Loucy (cell line): ENCODE results near the gene CDKN2B-AS1.

ENCODE experiments used
- H2AFZ ChIP-seq: fragments of 200-600 bp; sonication (generic); 2 replicates; pipeline ENCODE4 v1.6.0; 2016; ENCODE audit warnings: antibody characterized with exemption, mild to moderate bottlenecking, low read length, moderate library complexity
- H3F3A ChIP-seq: fragments of 200-600 bp; 2 replicates; pipeline ENCODE4 v1.6.0; 2016; ENCODE audit warnings: antibody characterized with exemption, low read depth, mild to moderate bottlenecking
- H3K27me3 ChIP-seq: fragments of 200-600 bp; sonication (generic); 2 replicates; pipeline ENCODE4 v1.6.1; 2014; ENCODE audit warnings: low read length, mild to moderate bottlenecking; ENCODE audit not compliant: insufficient read depth, poor library complexity, severe bottlenecking
- H3K36me3 ChIP-seq: fragments of 200-600 bp; sonication (generic); 2 replicates; pipeline ENCODE4 v1.6.1; 2016; ENCODE audit warnings: low read length; ENCODE audit not compliant: insufficient read depth
- H3K4me1 ChIP-seq: fragments of 200-600 bp; sonication (generic); 2 replicates; pipeline ENCODE4 v1.5.1; 2014; ENCODE audit warnings: low read length, mild to moderate bottlenecking; ENCODE audit not compliant: insufficient read depth, poor library complexity, severe bottlenecking
- H3K4me2 ChIP-seq: fragments of 200-600 bp; sonication (generic); 2 replicates; pipeline ENCODE4 v1.6.0; 2014; ENCODE audit warnings: antibody characterized with exemption, low read length, low read depth, mild to moderate bottlenecking; ENCODE audit not compliant: poor library complexity, severe bottlenecking
- H3K4me3 ChIP-seq: fragments of 200-600 bp; sonication (generic); 2 replicates; pipeline ENCODE4 v1.5.1; 2014; ENCODE audit warnings: low read length, mild to moderate bottlenecking, mixed read lengths; ENCODE audit not compliant: poor library complexity, severe bottlenecking
- H3K79me2 ChIP-seq: fragments of 200-600 bp; sonication (generic); 2 replicates; pipeline ENCODE4 v1.6.1; 2014; ENCODE audit warnings: low read length; ENCODE audit not compliant: insufficient read depth
- H3K9ac ChIP-seq: fragments of 200-600 bp; sonication (generic); 2 replicates; pipeline ENCODE4 v1.6.0; 2014; ENCODE audit warnings: mild to moderate bottlenecking, low read depth, low read length, moderate library complexity; ENCODE audit not compliant: poor library complexity, severe bottlenecking
- H3K9me2 ChIP-seq: fragments of 200-600 bp; sonication (generic); replicated peaks from 2 replicates; pipeline ENCODE4 v1.6.1; 2016; ENCODE audit warnings: low read depth, low read length, mixed read lengths
- H3K9me3 ChIP-seq: fragments of 200-600 bp; sonication (generic); 2 replicates; pipeline ENCODE4 v1.6.1; 2014; ENCODE audit warnings: mild to moderate bottlenecking, antibody characterized with exemption, low read length, low read depth; ENCODE audit not compliant: insufficient read depth
- H4K20me1 ChIP-seq: fragments of 200-600 bp; sonication (generic); 2 replicates; pipeline ENCODE4 v1.6.0; 2014; ENCODE audit warnings: antibody characterized with exemption, low read length, mild to moderate bottlenecking; ENCODE audit not compliant: insufficient read depth, poor library complexity, severe bottlenecking
- CTCF ChIP-seq: fragments of 200-600 bp; sonication (generic); conservative IDR thresholded peaks from 2 replicates; pipeline ENCODE4 v1.5.1; 2014; ENCODE audit warnings: mild to moderate bottlenecking, antibody characterized with exemption, low read length
- EZH2phosphoT487 ChIP-seq: fragments of 200-600 bp; IDR thresholded peaks from 2 replicates; pipeline ENCODE4 v1.6.1; 2018; ENCODE audit warnings: antibody characterized with exemption, mild to moderate bottlenecking, moderate library complexity, borderline replicate concordance

CDKN2B-AS1 gene

GRCh38 chr9:22134390-22134789 lies 139.8 kb downstream of the CDKN2B-AS1 start:
- Histone ChIP-seq H4K20me1 (no peaks in the 10 kb centered on the region), H3K36me3 (no peaks in the 10 kb centered on the region), H3F3A (no peaks in the 10 kb centered on the region), H3K4me3 (no peak overlapping the region), H3K79me2 (no peaks in the 10 kb centered on the region), H3K9me2 (no peaks in the 10 kb centered on the region), H2AFZ (no peak overlapping the region), H3K4me1 (no peaks in the 10 kb centered on the region), H3K9ac (no peak overlapping the region), H3K4me2 (no peak overlapping the region), H3K27me3 (no peaks in the 10 kb centered on the region), H3K9me3 (no peaks in the 10 kb centered on the region)
- TF ChIP-seq EZH2phosphoT487 = no peak
- no peak for TF ChIP-seq CTCF

GRCh38 chr9:22136461-22137096 lies 142.0 kb downstream of the CDKN2B-AS1 start:
- TF ChIP-seq CTCF = no peak
- no peak for TF ChIP-seq EZH2phosphoT487
- Histone ChIP-seq H3K27me3 (no peaks in the 10 kb centered on the region), H2AFZ (no peak overlapping the region), H3K4me3 (no peak overlapping the region), H3K9me3 (no peaks in the 10 kb centered on the region), H3K36me3 (no peaks in the 10 kb centered on the region), H3K9me2 (no peaks in the 10 kb centered on the region), H3K4me2 (no peak overlapping the region), H3F3A (no peaks in the 10 kb centered on the region), H3K4me1 (no peaks in the 10 kb centered on the region), H3K9ac (no peak overlapping the region), H3K79me2 (no peaks in the 10 kb centered on the region), H4K20me1 (no peaks in the 10 kb centered on the region)

GRCh38 chr9:22138956-22139660 lies 144.5 kb downstream of the CDKN2B-AS1 start:
- Histone ChIP-seq H3K4me3 (no peak overlapping the region), H3K9me3 (no peaks in the 10 kb centered on the region), H3K9me2 (no peaks in the 10 kb centered on the region), H3K4me1 (no peaks in the 10 kb centered on the region), H3K79me2 (no peaks in the 10 kb centered on the region), H3K27me3 (no peaks in the 10 kb centered on the region), H3F3A (no peaks in the 10 kb centered on the region), H4K20me1 (no peaks in the 10 kb centered on the region), H3K9ac (no peak overlapping the region), H3K4me2 (no peak overlapping the region), H3K36me3 (no peaks in the 10 kb centered on the region), H2AFZ (no peak overlapping the region)
- no peak for TF ChIP-seq CTCF
- no peak for TF ChIP-seq EZH2phosphoT487
